ENCODE results near the gene NOMO2.
A peak's percentile ranks its signal among the peaks of the same experiment; 100 is the strongest.
"Not testable (repeated sequence)": the region's sequence is repeated elsewhere in the genome, so short reads cannot be mapped to it uniquely, and the experiment has no call there.

Gene NOMO2, protein sequence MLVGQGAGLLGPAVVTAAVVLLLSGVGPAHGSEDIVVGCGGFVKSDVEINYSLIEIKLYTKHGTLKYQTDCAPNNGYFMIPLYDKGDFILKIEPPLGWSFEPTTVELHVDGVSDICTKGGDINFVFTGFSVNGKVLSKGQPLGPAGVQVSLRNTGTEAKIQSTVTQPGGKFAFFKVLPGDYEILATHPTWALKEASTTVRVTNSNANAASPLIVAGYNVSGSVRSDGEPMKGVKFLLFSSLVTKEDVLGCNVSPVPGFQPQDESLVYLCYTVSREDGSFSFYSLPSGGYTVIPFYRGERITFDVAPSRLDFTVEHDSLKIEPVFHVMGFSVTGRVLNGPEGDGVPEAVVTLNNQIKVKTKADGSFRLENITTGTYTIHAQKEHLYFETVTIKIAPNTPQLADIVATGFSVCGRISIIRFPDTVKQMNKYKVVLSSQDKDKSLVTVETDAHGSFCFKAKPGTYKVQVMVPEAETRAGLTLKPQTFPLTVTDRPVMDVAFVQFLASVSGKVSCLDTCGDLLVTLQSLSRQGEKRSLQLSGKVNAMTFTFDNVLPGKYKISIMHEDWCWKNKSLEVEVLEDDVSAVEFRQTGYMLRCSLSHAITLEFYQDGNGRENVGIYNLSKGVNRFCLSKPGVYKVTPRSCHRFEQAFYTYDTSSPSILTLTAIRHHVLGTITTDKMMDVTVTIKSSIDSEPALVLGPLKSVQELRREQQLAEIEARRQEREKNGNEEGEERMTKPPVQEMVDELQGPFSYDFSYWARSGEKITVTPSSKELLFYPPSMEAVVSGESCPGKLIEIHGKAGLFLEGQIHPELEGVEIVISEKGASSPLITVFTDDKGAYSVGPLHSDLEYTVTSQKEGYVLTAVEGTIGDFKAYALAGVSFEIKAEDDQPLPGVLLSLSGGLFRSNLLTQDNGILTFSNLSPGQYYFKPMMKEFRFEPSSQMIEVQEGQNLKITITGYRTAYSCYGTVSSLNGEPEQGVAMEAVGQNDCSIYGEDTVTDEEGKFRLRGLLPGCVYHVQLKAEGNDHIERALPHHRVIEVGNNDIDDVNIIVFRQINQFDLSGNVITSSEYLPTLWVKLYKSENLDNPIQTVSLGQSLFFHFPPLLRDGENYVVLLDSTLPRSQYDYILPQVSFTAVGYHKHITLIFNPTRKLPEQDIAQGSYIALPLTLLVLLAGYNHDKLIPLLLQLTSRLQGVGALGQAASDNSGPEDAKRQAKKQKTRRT

DNA sequence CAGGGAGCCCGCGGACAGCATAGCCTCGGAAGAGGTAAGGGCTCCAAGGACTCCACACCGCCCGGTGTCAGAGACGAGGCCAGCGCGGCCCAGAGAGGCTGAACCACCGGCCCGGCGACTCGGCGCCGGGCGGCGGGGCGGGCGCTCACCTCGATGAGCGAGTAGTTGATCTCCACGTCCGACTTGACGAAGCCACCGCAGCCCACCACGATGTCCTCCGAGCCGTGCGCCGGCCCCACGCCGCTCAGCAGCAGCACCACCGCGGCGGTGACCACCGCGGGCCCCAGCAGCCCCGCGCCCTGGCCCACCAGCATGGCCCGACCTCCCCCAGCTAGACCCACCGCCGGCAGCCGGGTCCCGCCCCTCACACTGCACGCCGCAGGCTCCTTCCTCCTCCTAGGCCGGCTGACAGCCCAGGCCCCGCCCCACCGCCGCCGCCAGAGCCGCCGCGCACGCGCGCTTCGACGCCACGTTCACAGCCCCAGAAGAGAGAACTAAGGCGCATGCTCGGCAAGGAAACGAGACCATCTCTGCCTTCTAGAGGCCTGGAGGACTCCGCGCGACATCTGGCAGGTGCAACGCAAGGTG lies at the start of gene NOMO2:
Gene NOMO2 (minus strand): TSS at position 371 of the 588 bp plus-strand sequence. CDS start 57 bp downstream, at position 314.
- Histone ChIP-seq H3K27ac (peak within 1 kb of the TSS in 18 of 21 experiments; percentile 22 to 78 (median 64)), H3K4me3 (peak within 1 kb of the TSS; percentile 48 to 58 (median 53))

DNA sequence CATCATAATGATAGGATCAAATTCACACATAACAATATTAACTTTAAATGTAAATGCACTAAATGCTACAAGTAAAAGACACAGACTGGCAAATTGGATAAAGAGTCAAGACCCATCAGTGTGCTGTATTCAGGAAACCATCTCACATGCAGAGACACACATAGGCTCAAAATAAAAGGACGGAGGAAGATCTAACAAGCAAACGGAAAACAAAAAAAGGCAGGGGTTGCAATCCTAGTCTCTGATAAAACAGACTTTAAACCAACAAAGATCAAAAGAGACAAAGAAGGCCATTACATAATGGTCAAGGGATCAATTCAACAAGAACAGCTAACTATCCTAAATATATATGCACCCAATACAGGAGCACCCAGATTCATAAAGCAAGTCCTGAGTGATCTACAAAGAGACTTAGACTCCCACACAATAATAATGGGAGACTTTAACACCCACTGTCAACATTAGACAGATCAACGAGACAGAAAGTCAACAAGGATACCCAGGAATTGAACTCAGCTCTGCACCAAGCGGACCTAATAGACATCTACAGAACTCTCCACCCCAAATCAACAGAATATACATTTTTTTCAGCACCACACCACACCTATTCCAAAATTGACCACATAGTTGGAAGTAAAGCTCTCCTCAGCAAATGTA lies 48.4 kb upstream of the NOMO2 start:
- H3K4me3 ChIP-seq, H3K27ac ChIP-seq: not testable (repeated sequence)

DNA sequence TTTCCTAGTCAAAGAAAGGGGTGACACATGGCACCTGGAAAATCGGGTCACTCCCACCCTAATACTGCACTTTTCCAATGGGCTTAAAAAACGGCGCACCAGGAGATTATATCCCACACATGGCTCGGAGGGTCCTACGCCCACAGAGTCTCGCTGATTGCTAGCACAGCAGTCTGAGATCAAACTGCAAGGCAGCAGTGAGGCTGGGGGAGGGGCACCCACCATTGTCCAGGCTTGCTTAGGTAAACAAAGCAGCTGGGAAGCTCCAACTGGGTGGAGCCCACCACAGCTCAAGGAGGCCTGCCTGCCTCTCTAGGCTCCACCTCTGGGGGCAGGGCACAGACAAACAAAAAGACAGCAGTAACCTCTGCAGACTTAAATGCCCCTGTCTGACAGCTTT lies 46.4 kb upstream of the NOMO2 start:
- H3K27ac ChIP-seq, H3K4me3 ChIP-seq: not testable (repeated sequence)

DNA sequence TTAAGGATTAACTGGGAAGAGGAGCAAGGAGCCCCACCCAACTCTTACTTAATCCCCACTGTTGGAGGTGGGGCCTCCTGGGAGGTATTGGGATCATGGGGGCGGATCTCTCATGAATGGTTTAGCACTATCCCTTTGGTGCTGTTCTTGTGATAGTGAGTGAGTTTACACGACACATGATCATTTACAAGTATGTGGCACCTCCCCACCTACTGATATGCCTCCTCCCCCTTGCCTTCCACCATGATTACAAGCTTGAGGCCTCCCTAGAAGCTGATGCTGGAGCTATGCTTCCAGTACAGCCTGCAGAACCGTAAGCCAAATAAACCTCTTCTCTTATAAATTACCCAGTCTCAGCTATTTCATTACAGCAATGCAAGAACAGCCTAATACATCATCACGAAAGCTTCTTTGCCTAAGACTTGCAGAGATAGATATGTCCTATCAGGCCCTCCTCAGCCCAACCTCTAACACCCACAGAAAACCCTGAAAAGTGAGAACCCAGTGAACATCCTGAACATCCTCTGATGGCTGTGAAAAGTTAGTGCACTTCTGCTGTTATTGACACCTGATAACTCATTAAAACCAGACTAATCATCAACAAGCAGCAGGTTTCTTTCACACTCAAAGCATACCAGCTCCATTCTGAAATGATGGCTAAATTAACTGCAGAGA lies 41.8 kb upstream of the NOMO2 start:
- H3K4me3 ChIP-seq: not testable (repeated sequence)

DNA sequence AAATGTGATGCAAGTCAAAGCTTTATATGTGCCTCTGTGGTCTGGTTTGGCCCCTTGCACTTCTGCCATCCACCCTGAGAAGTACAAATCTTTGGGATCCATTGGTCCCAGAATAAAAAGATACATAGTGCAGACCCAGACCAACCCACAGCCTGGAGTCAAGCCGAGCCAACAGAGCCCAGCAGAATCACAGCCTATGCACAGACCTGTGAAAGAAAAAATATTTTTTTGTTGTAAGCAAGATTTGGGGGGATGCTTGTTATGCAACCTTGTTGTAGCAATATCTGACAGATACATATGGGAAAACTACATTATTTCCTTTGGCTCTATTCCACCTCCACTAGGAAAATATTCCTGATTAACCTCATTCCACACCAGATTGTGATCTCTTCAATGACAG lies 36.7 kb upstream of the NOMO2 start:
- H3K27ac ChIP-seq, H3K4me3 ChIP-seq: not testable (repeated sequence)

More for the DNA sequence above, 41.8 kb upstream of the NOMO2 start:
- not testable (repeated sequence) for H3K27ac ChIP-seq

DNA sequence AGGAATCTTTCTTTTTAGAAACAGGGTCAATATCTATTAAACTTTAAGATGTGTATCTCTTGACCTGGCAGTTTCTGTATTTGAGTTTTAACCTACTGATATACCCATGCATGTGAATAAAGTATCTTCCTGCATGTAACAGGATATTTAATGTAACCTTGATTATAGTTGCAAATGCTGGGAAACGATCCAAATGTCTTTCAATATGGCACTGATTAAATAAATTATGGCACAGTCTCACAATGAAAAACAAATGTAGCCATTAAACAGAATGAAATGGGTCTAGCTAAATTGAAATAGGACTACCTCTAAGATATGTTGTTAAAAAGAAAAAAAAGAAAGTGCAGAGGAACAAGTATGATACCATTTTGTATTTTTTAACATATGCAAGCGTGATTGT lies 35.8 kb upstream of the NOMO2 start:
- not testable (repeated sequence) for H3K27ac ChIP-seq, H3K4me3 ChIP-seq

DNA sequence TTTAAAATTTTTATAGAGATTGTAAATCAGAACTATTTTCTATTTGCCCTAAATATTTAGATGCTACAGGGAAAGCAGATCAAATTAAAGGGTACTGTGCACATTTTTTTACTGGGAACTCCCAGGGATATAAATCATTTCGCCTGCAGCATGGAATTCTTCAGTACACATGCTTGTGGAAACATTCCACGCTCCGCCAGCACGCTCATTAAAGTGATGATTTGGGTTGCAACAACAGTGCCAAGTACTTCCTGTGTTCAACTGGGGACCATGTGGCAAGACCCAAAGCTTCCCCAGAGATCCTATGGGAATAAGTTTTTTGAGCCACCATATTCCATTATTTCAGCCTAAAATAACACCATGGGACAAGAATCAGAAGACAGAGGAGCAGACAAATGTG lies 35.4 kb upstream of the NOMO2 start:
- H3K27ac ChIP-seq, H3K4me3 ChIP-seq: not testable (repeated sequence)

DNA sequence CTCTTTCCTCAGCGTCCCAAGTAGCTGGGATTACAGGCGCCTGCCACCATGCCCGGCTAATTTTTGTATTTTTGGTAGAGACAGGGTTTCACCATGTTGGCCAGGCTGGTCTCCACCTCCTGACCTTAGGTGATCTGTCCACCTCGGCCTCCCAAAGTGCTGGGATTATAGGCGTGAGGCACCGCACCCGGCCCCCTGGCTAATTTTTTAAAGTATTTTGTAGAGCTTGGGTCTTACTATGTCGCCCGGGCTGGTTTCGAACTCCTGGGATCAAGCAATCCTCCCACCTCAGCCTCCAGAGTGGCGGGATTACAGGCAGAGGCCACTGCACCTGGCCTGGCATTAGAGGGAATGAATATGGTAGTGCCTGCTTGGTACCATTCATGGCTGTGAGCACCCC lies 33.9 kb upstream of the NOMO2 start:
- H3K4me3 ChIP-seq, H3K27ac ChIP-seq: not testable (repeated sequence)

DNA sequence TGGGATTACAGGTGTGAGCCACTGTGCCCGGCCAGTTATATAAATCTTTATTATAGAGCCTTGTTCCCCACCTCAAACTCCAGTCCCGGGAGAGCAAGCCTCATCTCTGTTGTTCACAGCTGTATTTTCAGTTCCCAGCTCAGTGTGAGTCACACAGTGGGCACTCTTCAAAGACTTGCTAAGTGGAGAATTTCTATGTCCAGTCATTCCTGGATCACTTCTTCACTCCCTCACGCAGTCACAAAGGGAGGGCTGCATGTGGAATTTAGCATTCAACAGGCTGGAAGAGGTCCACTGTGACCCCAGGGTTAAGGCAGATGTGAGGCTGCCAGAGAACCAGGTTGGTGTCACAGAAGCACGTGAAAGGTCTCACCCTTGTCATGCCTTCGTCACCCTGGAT lies 33.0 kb upstream of the NOMO2 start:
- not testable (repeated sequence) for H3K27ac ChIP-seq, H3K4me3 ChIP-seq

DNA sequence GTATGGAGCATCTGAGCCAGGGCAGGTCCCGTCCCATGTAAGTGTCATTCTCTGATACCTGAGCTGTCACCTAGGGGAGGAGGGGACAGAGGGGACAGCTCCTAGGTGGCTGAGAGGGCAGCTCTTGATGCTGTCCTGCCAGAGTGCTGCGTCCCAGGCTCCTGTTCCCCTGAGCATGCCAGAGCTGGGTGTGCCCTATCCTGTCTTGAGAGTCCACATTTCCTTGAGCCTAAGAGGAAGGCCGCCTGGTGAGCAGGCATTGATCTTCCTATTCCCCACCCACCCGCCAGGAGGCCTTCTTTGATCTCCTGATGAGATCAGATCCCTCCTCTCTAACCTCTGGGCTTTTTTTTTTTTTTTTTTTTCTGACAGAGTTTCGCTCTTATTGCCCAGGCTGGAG lies 32.0 kb upstream of the NOMO2 start:
- H3K27ac ChIP-seq: not testable (repeated sequence)

DNA sequence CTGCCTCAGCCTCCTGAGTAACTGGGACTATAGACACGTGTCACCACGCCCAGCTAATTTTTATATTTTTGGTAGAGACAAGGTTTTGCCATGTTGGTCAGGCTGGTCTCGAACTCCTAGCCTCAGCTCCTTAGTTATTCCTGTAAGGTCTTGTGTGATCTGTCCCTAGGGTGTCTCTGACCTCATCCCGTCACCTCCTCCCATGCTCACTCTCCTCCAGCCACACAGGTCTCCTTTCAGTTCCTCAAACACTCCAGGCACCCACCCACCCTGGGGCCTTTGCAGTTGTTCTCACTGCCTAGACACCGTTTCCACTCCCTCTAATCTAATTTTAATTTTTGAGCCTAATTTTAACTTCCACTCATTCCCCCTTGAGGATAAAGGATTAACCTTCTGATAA lies 31.1 kb upstream of the NOMO2 start:
- H3K27ac ChIP-seq, H3K4me3 ChIP-seq: not testable (repeated sequence)

More for the DNA sequence above, 32.0 kb upstream of the NOMO2 start:
- not testable (repeated sequence) for H3K4me3 ChIP-seq

DNA sequence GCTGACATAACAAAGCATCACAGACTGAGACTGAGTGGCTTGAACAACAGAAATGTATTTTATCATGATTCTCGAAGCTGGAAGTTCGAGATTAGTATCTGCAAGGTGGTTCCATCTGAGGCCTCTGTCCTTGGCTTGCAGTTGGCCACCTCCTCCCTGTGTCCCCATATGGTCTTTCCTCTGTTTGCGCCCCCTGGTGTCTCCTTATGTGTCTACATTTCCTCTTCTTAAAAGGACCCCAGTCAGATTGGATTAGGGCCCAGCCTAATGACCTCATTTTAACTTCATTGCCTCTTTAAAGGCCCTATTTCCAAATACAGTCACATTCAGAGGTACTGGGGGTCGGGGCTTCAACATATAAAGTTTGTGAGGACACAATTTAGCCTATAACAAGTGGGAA lies 30.0 kb upstream of the NOMO2 start:
- not testable (repeated sequence) for H3K27ac ChIP-seq, H3K4me3 ChIP-seq

DNA sequence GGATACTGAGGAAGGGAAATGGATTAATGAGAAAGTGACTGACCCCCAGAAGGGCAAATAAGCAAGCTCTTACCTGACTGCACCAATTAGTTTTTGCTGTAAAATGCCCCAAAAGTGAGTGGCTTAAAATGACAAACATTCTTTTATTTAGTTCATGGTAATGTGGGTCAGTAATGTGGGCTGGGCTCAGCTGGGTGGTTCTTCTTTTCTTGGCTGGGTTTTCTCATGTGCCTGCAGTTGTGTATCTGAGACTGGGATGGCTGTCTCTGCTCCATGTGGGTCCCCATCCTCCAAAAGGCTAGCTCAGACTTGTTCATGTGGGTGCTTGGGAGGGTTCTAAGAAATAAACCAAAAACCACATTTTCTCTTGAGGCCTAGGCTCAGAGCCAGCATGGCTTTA lies 29.5 kb upstream of the NOMO2 start:
- not testable (repeated sequence) for H3K4me3 ChIP-seq, H3K27ac ChIP-seq

DNA sequence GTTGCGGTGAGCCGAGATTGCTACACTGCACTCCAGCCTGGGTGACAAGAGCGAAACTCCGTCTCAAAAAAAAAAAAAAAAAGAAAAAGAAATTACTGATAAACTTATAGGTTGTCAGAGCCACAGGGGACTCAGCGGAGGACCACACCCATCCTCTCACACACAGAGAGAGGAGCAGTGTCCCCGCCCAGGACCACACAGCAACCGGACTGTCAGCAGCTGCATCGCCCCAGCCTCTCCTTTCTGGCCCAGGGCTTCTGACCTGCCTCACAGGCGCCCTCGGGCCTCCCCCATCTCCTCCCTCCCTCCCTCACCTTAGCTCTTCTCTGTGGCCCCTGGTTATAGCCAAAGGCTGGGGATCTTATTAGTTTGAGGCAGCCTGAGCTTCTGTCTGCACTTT lies 27.9 kb upstream of the NOMO2 start:
- not testable (repeated sequence) for H3K4me3 ChIP-seq, H3K27ac ChIP-seq

DNA sequence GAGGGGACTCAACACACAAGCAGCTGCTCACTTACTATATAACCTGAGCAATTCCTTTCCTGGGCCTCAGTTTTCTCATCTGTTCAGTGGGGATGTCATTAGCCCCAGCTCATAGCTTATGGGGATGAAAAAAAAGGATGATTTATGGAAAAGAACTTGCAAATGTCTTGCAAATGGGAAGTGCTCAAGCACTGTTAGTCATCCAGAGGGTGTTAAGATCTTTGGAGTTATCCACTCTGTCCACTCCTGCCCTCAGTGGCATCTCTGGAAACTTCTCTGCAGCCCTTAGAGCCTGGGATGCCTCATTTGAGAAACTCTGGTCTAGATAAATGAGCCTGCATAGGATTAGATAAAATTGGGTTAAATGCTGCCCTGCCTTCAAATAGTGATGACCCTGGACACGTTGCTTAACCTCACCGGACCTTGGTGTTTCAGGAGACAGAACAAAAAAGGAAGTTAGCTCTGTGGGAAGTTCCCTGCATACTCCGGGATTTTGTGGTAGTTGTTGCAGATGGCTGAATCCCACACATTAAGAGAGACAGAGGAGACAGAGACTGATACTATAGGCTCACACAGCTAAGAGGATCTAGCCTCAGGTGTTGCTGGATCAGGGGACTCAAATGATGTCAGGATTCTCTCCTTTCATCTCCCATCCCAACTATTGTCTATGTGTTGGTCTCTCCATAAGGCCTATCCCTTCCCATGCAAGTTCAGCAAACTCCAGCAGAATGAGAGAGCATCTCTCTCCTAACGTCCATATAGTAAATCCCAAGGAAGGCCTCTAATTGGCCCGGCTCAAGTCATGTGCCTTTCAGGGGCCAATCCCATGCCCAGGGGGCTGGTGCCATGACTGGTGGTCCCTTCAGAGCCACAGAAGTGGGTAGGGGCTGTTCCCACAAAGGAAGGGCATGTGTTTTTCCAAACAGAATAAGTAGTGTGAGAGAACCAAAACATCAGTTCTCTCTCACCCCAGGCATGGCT lies 25.0 kb upstream of the NOMO2 start:
- H3K4me3 ChIP-seq, H3K27ac ChIP-seq: not testable (repeated sequence)

DNA sequence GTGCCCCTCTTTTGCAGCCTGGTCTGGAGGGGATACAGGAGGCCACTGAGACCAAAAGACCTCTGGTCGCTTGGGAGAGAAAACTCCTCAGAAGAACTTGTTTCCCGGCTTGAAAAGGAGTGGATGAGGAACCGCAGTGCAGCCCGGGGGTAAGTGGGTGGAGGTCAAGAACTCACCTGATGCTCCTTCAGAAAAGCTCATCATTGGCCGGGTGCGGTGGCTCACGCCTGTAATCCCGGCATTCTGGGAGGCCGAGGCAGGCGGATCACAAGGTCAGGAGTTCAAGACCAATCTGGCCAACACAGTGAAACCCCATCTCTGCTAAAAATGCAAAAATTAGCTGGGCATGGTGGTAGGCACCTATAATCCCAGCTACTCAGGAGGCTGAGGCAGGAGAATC lies 23.9 kb upstream of the NOMO2 start:
- not testable (repeated sequence) for H3K27ac ChIP-seq

DNA sequence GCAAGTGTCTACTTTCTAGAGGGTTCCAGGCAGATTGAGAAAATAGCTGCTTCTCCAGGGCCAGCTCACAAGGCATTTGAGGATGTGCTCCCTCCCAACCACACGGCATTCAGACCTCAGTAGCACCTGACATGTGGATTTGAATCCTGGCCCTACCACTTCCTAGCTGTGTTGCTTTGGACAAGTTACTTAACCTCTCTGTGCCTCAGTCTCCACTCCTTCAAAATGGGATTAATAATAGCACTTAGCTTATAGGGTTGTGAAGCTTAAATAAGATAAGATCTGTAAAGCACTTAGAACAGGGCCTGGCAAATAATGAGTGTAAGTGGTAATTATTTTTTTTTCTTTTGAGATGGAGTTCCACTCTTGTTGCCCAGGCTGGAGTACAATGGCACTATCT lies 21.0 kb upstream of the NOMO2 start:
- no peak overlapping the region for H3K4me3 ChIP-seq
- H3K27ac ChIP-seq: no peak overlapping the region

More for the DNA sequence above, 23.9 kb upstream of the NOMO2 start:
- not testable (repeated sequence) for H3K4me3 ChIP-seq

DNA sequence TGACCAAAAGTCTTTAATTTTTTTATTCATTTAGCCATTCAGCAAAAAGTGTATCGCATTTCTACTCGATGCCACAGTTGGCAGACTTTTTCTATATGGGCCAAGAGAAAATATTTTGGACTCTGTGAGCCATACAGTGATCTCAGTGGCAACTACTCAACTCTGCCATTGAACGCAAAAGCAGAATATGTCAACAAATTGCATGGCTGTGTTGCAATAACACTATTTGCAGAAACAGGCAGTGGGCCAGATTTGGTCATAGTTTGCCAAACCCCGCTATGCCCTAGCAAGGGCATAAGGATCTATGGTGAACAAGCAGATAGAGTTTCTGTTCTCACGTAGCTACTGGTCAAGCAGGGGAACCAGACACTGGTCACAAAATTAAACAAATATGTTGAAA lies 18.5 kb upstream of the NOMO2 start:
- H3K27ac ChIP-seq, H3K4me3 ChIP-seq: not testable (repeated sequence)
